HG02588 (cell line): ENCODE data around the gene C3orf33.
"Not testable (repeated sequence)": the region's sequence is repeated elsewhere in the genome, so short reads cannot be mapped to it uniquely, and the experiment has no call there.

Experiments used
- ATAC-seq: cut with Tn5 transposase; IDR thresholded peaks from one replicate; pipeline ENCODE4 v1.9.1; 2021; ENCODE audit warnings: mild to moderate bottlenecking, moderate library complexity; ENCODE audit not compliant: unreplicated experiment

The C3orf33 gene

GRCh38 chr3:155805802-155806618 is at the start of gene C3orf33:
TSS of gene C3orf33 (minus strand) at chr3:155806278. CDS start at chr3:155806252, 26 bp downstream.
- ATAC-seq: peak; percentile 98

GRCh38 chr3:155854141-155854940 is 48.3 kb upstream of the C3orf33 start, which contains the start of gene SLC33A1:
TSS of gene SLC33A1 (minus strand) at chr3:155854427. CDS start at chr3:155853997, 430 bp downstream.
- ATAC-seq: peak; percentile 93

DNA sequence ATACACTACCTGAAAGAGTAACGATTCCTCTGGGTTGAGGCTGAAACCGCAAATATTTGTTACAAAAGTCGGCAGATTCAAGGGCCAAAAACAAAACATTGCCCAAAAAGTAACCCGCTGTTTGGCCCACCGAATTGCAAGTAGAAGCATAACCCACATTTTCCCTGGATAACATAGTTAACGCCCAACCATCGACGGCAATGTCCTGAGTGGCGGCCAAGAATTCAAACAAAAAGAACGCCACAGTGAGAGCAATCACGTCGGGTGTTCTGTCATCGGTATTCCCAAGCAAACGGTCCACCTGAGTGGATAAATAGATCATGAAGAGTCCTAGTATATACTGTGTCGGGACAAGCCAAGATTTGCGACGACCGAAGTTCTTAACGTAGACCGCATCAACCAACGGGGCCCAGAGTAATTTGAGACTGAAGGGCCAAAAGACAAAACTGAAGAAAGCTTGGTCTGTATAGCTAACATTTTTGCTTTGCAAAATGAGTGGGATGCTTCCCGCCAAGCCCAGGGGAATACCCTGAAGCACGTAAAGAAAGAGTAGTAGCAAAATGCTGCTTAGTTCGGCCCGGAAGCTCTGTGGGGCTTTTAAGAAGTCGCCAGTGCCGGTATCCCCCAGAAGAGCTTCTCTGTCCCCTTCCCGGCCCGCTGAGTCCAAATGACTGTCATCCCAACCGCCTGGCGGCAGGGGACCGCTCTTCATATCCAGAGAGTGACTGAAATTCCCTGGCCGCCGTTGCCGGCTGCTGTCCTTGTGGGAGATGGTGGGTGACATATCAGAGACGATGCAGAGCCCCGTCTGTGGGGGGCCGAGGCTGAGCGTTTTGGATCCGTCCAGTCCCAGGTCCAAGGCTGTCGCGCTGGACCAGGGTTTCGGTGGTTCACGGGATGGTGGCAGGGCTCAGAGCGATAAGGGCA is 47.4 kb upstream of the C3orf33 start:
- peak; percentile 5 for ATAC-seq

DNA sequence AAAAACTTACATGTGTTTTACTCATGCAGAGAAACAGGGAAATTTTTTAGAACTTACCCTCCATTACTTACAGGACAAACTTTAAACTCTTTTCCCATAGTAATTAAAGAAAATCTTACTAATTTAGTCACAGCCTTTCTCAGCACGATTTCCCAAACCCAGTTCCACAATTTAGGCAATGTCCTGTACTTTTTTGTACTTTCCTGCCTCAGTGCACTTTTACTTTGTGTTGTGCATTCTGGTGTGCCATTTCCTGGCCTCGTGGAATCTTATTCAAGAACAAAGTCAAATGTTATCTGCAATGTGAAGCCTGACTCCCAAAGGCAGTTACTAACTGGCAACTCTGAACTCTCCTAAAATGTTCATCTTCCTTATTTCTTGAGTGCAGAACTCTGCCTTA is 46.3 kb upstream of the C3orf33 start:
- ATAC-seq: no peak

- not testable (repeated sequence) for ATAC-seq
These were observed 43.3 kb upstream of the C3orf33 start for GRCh38 chr3:155849404-155849803.

GRCh38 chr3:155847993-155848392 is 41.9 kb upstream of the C3orf33 start:
- no peak for ATAC-seq

GRCh38 chr3:155846119-155846518 is 40.0 kb upstream of the C3orf33 start:
- no peak for ATAC-seq

DNA sequence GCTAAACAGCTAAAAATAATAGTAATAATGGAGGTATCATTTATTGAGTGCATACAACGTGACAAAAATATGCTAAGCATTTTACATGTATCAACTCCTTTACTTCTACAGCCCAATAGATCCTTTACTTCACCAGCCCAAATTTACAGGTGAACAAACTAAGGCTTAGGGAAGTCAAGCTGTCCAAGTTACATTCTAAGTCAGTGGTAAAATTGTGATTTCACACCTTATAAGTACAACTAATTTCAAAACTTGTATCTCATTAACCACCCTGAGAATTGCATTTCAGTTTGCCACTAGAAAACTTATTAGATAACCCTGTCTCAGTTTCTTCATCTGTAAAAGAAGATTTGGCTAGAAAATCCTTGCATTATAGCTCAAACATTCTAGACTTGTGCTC is 37.5 kb upstream of the C3orf33 start:
- ATAC-seq: no peak

GRCh38 chr3:155835341-155836071 is 29.4 kb upstream of the C3orf33 start:
- ATAC-seq: no peak

- ATAC-seq: not testable (repeated sequence)
These were observed 22.5 kb upstream of the C3orf33 start for GRCh38 chr3:155828490-155829098.

DNA sequence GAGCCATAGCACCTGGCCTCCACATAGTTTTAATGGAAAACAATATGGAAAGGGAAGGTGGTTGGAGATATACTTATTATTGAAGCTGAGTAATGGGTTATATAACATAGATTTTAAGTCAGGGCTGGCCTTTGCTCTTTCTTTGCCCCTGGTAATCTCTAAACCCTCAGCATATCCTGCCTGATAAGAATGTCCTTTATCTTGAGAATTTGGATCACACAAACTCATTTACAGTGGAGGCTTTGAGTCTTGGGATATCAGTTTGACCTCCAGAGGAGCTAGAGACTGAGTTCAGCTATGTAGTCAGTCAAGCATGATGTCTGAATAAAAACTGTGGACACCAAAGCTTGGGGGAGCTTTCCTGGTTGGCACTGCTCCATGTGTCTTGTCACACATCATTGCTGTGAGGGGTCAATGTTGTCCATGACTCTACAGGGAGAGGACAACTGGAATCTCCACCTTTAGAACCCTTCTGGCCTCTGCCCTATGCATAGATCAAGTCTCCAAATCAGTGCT is 9.0 kb upstream of the C3orf33 start:
- ATAC-seq: no peak

- not testable (repeated sequence) for ATAC-seq
These were observed 7.1 kb upstream of the C3orf33 start for GRCh38 chr3:155813224-155813623.

GRCh38 chr3:155809181-155809580 is 3.1 kb upstream of the C3orf33 start:
- ATAC-seq: no peak

GRCh38 chr3:155807823-155808222 is 1.7 kb upstream of the C3orf33 start:
- ATAC-seq: no peak

GRCh38 chr3:155805204-155805801 is 775 bp downstream of the C3orf33 start:
- peak; percentile 15 for ATAC-seq

- ATAC-seq: no peak
These were observed 1.8 kb downstream of the C3orf33 start for GRCh38 chr3:155804323-155804722.

- ATAC-seq: no peak
These were observed 13.5 kb downstream of the C3orf33 start for GRCh38 chr3:155792532-155792931.

DNA sequence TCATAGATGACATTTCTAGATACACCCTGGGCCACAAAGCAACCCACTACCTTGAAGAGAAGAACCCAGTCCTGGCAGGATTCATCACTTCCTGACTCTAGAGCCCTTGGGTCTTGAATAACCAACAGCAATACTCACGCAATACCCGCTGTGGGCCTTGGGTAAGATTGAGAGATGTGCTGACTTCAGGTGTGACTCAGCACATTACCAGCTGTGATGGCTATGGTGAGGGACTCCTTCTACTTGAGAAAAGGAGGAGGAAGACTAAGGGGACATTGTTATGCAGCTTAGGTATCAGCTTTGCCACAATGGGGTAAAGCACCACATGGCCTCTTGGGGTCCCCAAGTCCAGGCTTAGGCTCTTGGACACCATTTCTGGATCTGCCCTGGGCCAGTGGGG is 14.9 kb downstream of the C3orf33 start:
- ATAC-seq: no peak
